ENCODE measurements around the gene P2RY2. TPM values are rescaled to one million over a fixed set of nuclear protein-coding genes. Genes with fewer than 3 reads are reported as not detected.
A peak's percentile ranks its signal among the peaks of the same experiment; 100 is the strongest.

The P2RY2 gene
- total RNA-seq, 1 donor: 0.36 TPM

DNA sequence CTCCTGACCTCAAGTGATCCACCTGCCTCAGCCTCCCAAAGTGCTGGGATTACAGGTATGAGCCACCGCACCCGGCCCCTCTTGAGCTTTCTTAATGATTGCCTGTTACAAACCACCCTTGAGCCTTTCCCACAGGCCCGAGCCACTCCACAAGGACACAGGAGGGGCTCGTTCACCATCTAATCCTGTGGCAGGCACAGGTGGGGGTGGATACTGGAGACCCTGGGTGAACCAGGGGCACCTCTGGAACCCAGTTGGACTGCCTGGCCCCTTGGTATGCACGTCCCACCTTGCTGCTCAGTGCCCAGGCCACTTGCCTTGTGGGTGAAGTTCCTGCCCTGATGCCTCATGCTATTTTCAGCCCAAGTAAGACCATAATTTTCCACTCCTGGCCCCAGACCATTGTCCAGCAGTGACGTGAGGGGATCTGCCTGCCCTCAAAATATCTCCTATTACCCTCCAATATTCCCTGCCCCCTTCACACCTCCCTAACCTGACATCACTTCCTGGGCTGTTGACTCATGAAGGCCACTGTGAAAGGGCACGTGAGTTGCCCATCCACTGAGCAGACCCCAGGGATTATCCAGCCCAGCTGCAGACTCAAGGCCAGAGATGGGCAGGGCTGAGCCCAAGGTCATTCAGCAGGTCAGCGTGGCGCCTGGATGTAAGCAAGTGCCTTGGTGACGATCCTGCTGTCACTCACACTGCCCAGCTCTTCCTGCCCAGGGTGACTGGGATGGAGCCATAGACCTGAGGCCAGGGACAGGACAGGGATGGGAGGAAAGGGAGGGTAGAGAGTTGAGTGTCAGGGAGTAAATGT lies 19.6 kb downstream of the P2RY2 start:
- H4K20me1 ChIP-seq (ENCODE audit: insufficient read depth, low read length): no peaks in the 10 kb centered on the region
- H2AFZ ChIP-seq (ENCODE audit: low read length): no peak overlapping the region
- H3K79me2 ChIP-seq (ENCODE audit: insufficient read depth, low read length): no peaks in the 10 kb centered on the region
- no peaks in the 10 kb centered on the region for H3K36me3 ChIP-seq (ENCODE audit: insufficient read depth, low read length)
- DNase-seq (ENCODE audit: insufficient read length, low spot score, missing footprints): no peak
- peaks cover 32% of the 10 kb centered on the region for H3K4me1 ChIP-seq (ENCODE audit: insufficient read depth, low read length)
- H3K9me3 ChIP-seq (ENCODE audit: low read depth, low read length): no peaks in the 10 kb centered on the region
- no peaks in the 10 kb centered on the region for H3K27me3 ChIP-seq (ENCODE audit: insufficient read depth, low read length)
- H3K4me3 ChIP-seq (ENCODE audit: insufficient read depth, low read length): no peak overlapping the region
- peak overlapping the region; percentile 38 for H3K27ac ChIP-seq (ENCODE audit: low read depth, low read length)
- TF ChIP-seq, protein P1, sequence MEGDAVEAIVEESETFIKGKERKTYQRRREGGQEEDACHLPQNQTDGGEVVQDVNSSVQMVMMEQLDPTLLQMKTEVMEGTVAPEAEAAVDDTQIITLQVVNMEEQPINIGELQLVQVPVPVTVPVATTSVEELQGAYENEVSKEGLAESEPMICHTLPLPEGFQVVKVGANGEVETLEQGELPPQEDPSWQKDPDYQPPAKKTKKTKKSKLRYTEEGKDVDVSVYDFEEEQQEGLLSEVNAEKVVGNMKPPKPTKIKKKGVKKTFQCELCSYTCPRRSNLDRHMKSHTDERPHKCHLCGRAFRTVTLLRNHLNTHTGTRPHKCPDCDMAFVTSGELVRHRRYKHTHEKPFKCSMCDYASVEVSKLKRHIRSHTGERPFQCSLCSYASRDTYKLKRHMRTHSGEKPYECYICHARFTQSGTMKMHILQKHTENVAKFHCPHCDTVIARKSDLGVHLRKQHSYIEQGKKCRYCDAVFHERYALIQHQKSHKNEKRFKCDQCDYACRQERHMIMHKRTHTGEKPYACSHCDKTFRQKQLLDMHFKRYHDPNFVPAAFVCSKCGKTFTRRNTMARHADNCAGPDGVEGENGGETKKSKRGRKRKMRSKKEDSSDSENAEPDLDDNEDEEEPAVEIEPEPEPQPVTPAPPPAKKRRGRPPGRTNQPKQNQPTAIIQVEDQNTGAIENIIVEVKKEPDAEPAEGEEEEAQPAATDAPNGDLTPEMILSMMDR (IDR thresholded peaks at IDR 0.05; ENCODE audit: extremely low read depth, low read depth, low read length): no peak
- no peak overlapping the region for H3K4me2 ChIP-seq (ENCODE audit: insufficient read depth, low read length)

DNA sequence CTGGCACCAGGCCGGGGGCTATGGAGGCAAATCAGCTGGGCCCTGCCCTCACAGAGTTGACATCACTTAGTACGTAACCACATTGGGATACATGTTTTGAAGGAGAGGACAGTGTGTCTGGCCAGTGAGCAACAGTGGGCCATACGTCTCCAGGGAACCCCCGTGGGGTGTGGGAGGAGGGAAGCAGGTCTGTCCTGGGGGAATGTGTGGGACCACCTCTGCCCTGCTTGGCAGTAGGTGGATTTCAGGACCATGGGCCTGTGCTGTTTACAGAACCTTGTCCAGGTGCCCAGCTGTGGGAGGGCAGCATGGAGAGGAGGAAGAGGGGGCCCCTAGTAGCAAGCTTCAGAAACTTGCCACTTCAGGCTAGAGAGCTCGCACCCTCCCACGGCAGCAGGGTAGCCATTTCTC lies 21.0 kb downstream of the P2RY2 start:
- TF ChIP-seq, protein P1 (IDR thresholded peaks at IDR 0.05; ENCODE audit: extremely low read depth, low read depth, low read length): no peak
- no peak overlapping the region for H3K4me3 ChIP-seq (ENCODE audit: insufficient read depth, low read length)
- H3K79me2 ChIP-seq (ENCODE audit: insufficient read depth, low read length): no peaks in the 10 kb centered on the region
- peaks cover 32% of the 10 kb centered on the region for H3K4me1 ChIP-seq (ENCODE audit: insufficient read depth, low read length)
- H3K27me3 ChIP-seq (ENCODE audit: insufficient read depth, low read length): no peaks in the 10 kb centered on the region
- no peak overlapping the region for H3K4me2 ChIP-seq (ENCODE audit: insufficient read depth, low read length)
- H2AFZ ChIP-seq (ENCODE audit: low read length): no peak overlapping the region
- no peaks in the 10 kb centered on the region for H3K9me3 ChIP-seq (ENCODE audit: low read depth, low read length)
- DNase-seq (ENCODE audit: insufficient read length, low spot score, missing footprints): no peak
- H3K36me3 ChIP-seq (ENCODE audit: insufficient read depth, low read length): no peaks in the 10 kb centered on the region
- no peak overlapping the region for H3K27ac ChIP-seq (ENCODE audit: low read depth, low read length)
- H4K20me1 ChIP-seq (ENCODE audit: insufficient read depth, low read length): no peaks in the 10 kb centered on the region

DNA sequence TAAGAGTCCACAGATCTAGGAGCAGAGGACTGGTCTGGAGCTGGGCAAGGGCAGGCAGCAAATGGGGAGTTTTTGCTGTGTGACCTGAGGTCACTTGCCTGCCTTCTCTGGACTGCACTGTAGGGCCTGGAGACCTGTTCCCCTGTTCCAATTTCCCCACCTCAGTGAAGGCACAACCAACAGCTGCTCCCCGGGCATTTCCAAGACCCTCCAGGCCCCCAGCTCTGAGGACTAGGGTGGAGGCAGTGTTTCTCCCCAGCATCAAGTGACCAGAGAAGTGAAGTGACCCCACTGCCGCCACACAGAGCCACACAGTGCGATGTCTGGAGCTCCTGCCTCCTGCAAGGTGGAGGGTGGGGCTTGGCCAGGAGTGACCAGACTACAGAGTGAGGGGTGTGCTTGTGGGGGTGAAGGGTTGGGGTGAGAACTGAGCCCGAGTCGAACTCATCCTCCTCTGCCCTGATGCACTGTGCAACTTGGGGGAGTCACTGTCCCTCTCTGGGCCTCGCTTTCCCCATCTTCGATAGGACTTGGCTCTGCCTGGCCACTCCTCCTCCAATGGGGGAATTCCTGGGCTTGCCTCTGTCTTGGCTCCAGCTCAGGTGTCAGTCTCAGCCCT lies 21.6 kb downstream of the P2RY2 start:
- TF ChIP-seq, protein P1 (IDR thresholded peaks at IDR 0.05; ENCODE audit: extremely low read depth, low read depth, low read length): no peak
- peak overlapping the region; percentile 58 for H2AFZ ChIP-seq (ENCODE audit: low read length)

DNA sequence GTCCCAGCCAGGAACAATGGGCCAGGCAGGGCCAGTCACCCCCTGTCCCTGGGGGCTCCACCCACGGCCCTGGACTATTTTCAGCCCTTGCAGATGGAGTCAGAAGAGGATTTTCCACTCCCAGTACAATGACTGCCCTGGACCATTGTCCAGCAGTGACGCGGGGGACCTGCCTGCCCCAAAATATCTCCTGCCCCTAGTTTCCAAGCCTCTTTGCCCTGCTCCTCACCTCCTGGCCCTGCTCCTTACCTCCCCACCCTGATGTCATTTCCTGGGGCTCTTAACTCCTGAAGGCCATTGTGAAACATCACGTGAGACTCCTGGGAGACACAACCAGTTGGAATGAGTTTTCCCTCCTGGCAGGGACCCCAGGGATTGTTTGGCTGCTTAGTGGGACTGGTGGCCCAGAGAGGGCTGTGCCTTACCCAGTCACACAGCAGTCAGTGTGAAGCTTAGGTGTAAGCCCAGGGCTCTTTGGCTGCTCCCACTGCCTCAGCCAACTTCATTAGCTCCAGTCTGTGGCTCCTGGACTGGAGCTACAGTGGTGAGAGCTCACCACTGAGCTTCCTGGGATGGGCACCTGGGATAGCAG lies 22.2 kb downstream of the P2RY2 start:
- H3K27ac ChIP-seq (ENCODE audit: low read depth, low read length): peak overlapping the region; percentile 36
- no peaks in the 10 kb centered on the region for H4K20me1 ChIP-seq (ENCODE audit: insufficient read depth, low read length)
- H3K4me3 ChIP-seq (ENCODE audit: insufficient read depth, low read length): no peak overlapping the region
- TF ChIP-seq, protein P1 (IDR thresholded peaks at IDR 0.05; ENCODE audit: extremely low read depth, low read depth, low read length): no peak
- H2AFZ ChIP-seq (ENCODE audit: low read length): peak overlapping the region; percentile 58
- H3K9me3 ChIP-seq (ENCODE audit: low read depth, low read length): no peaks in the 10 kb centered on the region
- H3K27me3 ChIP-seq (ENCODE audit: insufficient read depth, low read length): no peaks in the 10 kb centered on the region
- peaks cover 33% of the 10 kb centered on the region for H3K4me1 ChIP-seq (ENCODE audit: insufficient read depth, low read length)
- no peak overlapping the region for H3K4me2 ChIP-seq (ENCODE audit: insufficient read depth, low read length)
- H3K79me2 ChIP-seq (ENCODE audit: insufficient read depth, low read length): no peaks in the 10 kb centered on the region
- H3K36me3 ChIP-seq (ENCODE audit: insufficient read depth, low read length): no peaks in the 10 kb centered on the region
- DNase-seq (ENCODE audit: insufficient read length, low spot score, missing footprints): peak; percentile 65

More for the DNA sequence above, 21.6 kb downstream of the P2RY2 start:
- DNase-seq (ENCODE audit: insufficient read length, low spot score, missing footprints): peak; percentile 66
- Histone ChIP-seq H3K9me3 (ENCODE audit: low read depth, low read length) (no peaks in the 10 kb centered on the region), H3K4me1 (ENCODE audit: insufficient read depth, low read length) (peaks cover 32% of the 10 kb centered on the region), H3K79me2 (ENCODE audit: insufficient read depth, low read length) (no peaks in the 10 kb centered on the region), H3K27me3 (ENCODE audit: insufficient read depth, low read length) (no peaks in the 10 kb centered on the region), H3K4me2 (ENCODE audit: insufficient read depth, low read length) (no peak overlapping the region), H3K36me3 (ENCODE audit: insufficient read depth, low read length) (no peaks in the 10 kb centered on the region), H3K4me3 (ENCODE audit: insufficient read depth, low read length) (no peak overlapping the region), H3K27ac (ENCODE audit: low read depth, low read length) (peak overlapping the region; percentile 36), H4K20me1 (ENCODE audit: insufficient read depth, low read length) (no peaks in the 10 kb centered on the region)
